Peyer's patch (tissue), 4 donors: ENCODE results near the gene FAM228B.

ENCODE experiments used
- POLR2A ChIP-seq, 2 donors: fragments of 450-650 bp; IDR thresholded peaks; one replicate each; pipeline ENCODE4 v1.5.1; 2017; ENCODE audit warnings: antibody characterized with exemption in 2 of 2, mild to moderate bottlenecking in 2 of 2, moderate library complexity in 2 of 2
- TF ChIP-seq, protein P1 (sequence below), 6 experiments: fragments of 450-650 bp in 4 of 6; fragments of 200-600 bp in 2 of 6; sonication (generic) in 1 of 6; IDR thresholded peaks; one replicate each; pipeline ENCODE4 v1.5.1; 2017 to 2019; ENCODE audit warnings: antibody characterized with exemption in 6 of 6, mild to moderate bottlenecking in 3 of 6, moderate library complexity in 1 of 6

DNA sequence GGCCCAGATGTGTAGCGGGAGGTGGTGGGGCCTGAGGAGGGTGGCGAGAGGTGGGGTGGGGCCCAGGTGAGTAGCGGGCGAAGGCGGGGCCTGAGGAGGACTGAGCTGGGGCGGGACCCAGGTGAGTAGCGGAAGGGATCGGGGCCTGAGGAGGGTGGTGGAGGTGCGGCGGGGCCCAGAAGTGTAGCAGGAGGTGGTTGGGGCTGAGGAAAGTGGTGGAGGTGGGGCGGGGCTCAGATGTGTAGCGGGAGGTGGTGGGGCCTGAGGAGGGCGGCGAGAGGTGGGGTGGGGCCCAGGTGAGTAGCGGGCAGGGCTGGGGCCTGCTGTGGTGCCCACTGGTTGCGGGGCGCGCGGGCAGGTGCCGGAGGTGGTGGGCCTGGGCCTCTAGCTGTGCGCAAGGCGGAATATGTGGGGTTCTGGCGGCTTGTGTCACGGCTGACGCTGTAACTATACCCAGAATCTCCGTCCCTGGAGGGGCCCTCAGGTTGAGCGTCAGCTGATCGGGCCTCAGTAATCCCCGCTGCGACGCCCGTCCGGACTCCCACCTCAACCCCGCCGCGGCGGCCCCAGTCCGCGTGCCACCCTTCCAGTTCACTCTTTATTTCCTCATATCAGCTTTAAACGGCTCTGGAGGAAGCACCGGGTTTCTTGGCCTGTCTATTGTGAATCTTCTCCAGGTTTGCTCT is 46.3 kb upstream of the FAM228B start:
- TF ChIP-seq, protein P1, sequence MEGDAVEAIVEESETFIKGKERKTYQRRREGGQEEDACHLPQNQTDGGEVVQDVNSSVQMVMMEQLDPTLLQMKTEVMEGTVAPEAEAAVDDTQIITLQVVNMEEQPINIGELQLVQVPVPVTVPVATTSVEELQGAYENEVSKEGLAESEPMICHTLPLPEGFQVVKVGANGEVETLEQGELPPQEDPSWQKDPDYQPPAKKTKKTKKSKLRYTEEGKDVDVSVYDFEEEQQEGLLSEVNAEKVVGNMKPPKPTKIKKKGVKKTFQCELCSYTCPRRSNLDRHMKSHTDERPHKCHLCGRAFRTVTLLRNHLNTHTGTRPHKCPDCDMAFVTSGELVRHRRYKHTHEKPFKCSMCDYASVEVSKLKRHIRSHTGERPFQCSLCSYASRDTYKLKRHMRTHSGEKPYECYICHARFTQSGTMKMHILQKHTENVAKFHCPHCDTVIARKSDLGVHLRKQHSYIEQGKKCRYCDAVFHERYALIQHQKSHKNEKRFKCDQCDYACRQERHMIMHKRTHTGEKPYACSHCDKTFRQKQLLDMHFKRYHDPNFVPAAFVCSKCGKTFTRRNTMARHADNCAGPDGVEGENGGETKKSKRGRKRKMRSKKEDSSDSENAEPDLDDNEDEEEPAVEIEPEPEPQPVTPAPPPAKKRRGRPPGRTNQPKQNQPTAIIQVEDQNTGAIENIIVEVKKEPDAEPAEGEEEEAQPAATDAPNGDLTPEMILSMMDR (IDR thresholded peaks at IDR 0.05), result no peak
- peak; percentile 60 to 83 for TF ChIP-seq POLR2A (IDR thresholded peaks at IDR 0.05)
